Measurements from ENCODE around the gene FEM1B.

FEM1B gene

DNA sequence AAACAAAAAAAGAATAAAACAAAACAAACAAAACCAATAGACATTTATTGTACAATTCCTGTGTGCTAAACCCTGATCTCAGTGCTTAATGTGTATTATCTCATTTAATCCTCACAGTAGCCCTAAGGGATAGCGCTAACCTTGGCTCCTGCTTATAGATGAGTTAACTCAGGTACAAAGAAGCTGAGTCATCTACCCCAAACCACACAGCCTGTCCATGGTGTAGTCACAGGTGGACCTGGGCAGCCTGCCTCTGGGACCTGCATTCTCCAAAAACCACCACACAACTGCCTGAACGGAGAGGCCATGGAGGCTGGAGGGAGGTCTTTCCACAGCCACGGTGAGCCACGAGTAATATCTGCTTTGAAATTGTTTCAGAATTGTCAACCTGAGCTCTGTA is 42.5 kb upstream of the FEM1B start:
- no peaks in the 10 kb centered on the region for H3F3A ChIP-seq (ENCODE audit: insufficient read depth, low read length)
- H3K79me2 ChIP-seq (ENCODE audit: insufficient read depth, low read length) = no peaks in the 10 kb centered on the region
- H3K4me2 ChIP-seq (ENCODE audit: low read length) = no peak overlapping the region
- no peak overlapping the region for H3K4me3 ChIP-seq (ENCODE audit: low read depth, low read length, poor library complexity, severe bottlenecking)
- H3K27ac ChIP-seq (ENCODE audit: low read depth, low read length, poor library complexity, severe bottlenecking) = no peak overlapping the region
- H2AFZ ChIP-seq (ENCODE audit: low read length) = no peak overlapping the region
- no peaks in the 10 kb centered on the region for H3K9me2 ChIP-seq (ENCODE audit: low read depth, low read length)
- H3K27me3 ChIP-seq (ENCODE audit: insufficient read depth, low read length) = no peaks in the 10 kb centered on the region
- TF ChIP-seq, protein P1, sequence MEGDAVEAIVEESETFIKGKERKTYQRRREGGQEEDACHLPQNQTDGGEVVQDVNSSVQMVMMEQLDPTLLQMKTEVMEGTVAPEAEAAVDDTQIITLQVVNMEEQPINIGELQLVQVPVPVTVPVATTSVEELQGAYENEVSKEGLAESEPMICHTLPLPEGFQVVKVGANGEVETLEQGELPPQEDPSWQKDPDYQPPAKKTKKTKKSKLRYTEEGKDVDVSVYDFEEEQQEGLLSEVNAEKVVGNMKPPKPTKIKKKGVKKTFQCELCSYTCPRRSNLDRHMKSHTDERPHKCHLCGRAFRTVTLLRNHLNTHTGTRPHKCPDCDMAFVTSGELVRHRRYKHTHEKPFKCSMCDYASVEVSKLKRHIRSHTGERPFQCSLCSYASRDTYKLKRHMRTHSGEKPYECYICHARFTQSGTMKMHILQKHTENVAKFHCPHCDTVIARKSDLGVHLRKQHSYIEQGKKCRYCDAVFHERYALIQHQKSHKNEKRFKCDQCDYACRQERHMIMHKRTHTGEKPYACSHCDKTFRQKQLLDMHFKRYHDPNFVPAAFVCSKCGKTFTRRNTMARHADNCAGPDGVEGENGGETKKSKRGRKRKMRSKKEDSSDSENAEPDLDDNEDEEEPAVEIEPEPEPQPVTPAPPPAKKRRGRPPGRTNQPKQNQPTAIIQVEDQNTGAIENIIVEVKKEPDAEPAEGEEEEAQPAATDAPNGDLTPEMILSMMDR (IDR thresholded peaks at IDR 0.05; ENCODE audit: low read length) = no peak
- TF ChIP-seq EZH2 (IDR thresholded peaks at IDR 0.05; ENCODE audit: borderline replicate concordance, low read length) = no peak
- H3K36me3 ChIP-seq (ENCODE audit: insufficient read depth, low read length) = no peaks in the 10 kb centered on the region; the same call in 1 of the 2 replicates
- H3K9ac ChIP-seq (ENCODE audit: low read length) = no peak overlapping the region
- H3K4me1 ChIP-seq (ENCODE audit: insufficient read depth, low read length, severe bottlenecking) = peaks cover 8% of the 10 kb centered on the region
- H3K9me3 ChIP-seq (ENCODE audit: low read length) = no peaks in the 10 kb centered on the region
- H4K20me1 ChIP-seq (ENCODE audit: insufficient read depth, low read length) = no peaks in the 10 kb centered on the region

DNA sequence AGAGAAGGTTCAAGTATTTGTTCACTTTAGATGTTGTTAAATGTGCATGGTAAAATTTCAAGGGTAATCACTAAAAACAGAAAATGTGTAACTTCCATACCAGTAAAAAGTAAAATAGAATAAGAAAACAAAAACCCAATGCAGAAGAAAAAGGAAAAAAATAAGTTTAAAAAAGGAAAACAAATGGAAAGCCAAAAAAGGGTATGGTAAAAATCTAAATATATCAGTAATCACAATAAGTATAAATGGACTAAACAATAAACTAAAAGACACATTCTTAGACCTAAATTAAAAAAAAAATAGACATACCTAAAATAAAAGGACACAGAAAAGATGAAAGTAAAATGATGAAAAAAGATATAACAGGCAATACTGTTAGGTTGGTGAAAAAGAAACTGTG is 38.5 kb upstream of the FEM1B start:
- no peaks in the 10 kb centered on the region for H3K9me3 ChIP-seq (ENCODE audit: low read length)
- no peaks in the 10 kb centered on the region for H3K9me2 ChIP-seq (ENCODE audit: low read depth, low read length)
- TF ChIP-seq EZH2 (IDR thresholded peaks at IDR 0.05; ENCODE audit: borderline replicate concordance, low read length) = no peak
- TF ChIP-seq, protein P1 (IDR thresholded peaks at IDR 0.05; ENCODE audit: low read length) = no peak
- no peak overlapping the region for H3K4me3 ChIP-seq (ENCODE audit: low read depth, low read length, poor library complexity, severe bottlenecking)
- no peaks in the 10 kb centered on the region for H3K27me3 ChIP-seq (ENCODE audit: insufficient read depth, low read length)
- no peaks in the 10 kb centered on the region for H3F3A ChIP-seq (ENCODE audit: insufficient read depth, low read length)
- H4K20me1 ChIP-seq (ENCODE audit: insufficient read depth, low read length) = no peaks in the 10 kb centered on the region
- no peak overlapping the region for H3K27ac ChIP-seq (ENCODE audit: low read depth, low read length, poor library complexity, severe bottlenecking)
- no peak overlapping the region for H3K9ac ChIP-seq (ENCODE audit: low read length)
- no peaks in the 10 kb centered on the region; the same call in 1 of the 2 replicates for H3K36me3 ChIP-seq (ENCODE audit: insufficient read depth, low read length)
- H3K79me2 ChIP-seq (ENCODE audit: insufficient read depth, low read length) = no peaks in the 10 kb centered on the region
- no peak overlapping the region for H3K4me2 ChIP-seq (ENCODE audit: low read length)
- H3K4me1 ChIP-seq (ENCODE audit: insufficient read depth, low read length, severe bottlenecking) = no peaks in the 10 kb centered on the region
- no peak overlapping the region for H2AFZ ChIP-seq (ENCODE audit: low read length)

DNA sequence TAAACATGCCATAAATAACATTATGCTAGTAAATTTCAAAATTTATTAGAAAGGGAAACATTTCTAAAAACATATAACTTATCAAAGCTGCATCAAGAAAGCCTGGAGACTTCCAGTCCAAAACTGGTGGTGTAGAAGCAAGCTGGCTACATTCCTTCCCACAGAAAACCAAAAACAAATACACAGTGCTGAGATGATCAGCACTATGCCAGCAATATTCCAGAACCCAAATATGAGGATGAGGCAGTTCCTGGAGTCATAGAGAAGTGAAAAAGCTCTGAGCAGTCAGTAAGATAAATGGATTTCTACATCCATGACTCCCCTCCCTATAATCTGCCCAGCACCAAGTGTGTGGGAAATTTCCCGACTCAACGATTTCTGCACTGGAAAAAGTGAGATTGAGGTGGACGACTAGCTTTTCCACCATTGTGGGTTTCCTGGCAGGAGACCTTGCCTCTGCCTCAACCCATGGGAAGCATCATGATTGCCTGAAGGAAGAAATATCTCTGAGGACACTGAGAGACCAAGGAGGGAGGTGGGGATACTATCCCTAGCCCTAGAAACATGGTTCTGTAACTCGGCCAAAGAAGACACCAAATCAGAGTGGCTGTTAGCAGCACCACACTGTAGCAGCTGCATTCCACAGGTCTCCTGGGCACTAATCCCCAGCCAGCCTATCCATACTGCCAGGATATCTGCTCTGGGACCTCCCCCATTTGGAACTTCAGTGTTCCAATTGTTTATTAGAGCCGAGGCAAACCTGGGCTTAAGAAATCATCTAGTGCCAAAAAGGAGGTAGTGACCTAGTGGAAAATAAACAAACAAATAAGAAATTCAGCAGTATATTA is 36.2 kb upstream of the FEM1B start:
- Histone ChIP-seq H3K4me2 (ENCODE audit: low read length) (no peak overlapping the region), H3K9me3 (ENCODE audit: low read length) (no peaks in the 10 kb centered on the region), H3K27ac (ENCODE audit: low read depth, low read length, poor library complexity, severe bottlenecking) (no peak overlapping the region), H3K9me2 (ENCODE audit: low read depth, low read length) (no peaks in the 10 kb centered on the region), H3K27me3 (ENCODE audit: insufficient read depth, low read length) (no peaks in the 10 kb centered on the region), H3K36me3 (ENCODE audit: insufficient read depth, low read length) (no peaks in the 10 kb centered on the region), H3K4me3 (ENCODE audit: low read depth, low read length, poor library complexity, severe bottlenecking) (no peak overlapping the region), H3K79me2 (ENCODE audit: insufficient read depth, low read length) (no peaks in the 10 kb centered on the region), H3K9ac (ENCODE audit: low read length) (no peak overlapping the region), H2AFZ (ENCODE audit: low read length) (no peak overlapping the region), H3F3A (ENCODE audit: insufficient read depth, low read length) (no peaks in the 10 kb centered on the region), H4K20me1 (ENCODE audit: insufficient read depth, low read length) (no peaks in the 10 kb centered on the region), H3K4me1 (ENCODE audit: insufficient read depth, low read length, severe bottlenecking) (no peaks in the 10 kb centered on the region)
- TF ChIP-seq, protein P1 (IDR thresholded peaks at IDR 0.05; ENCODE audit: low read length) = no peak
- TF ChIP-seq EZH2 (IDR thresholded peaks at IDR 0.05; ENCODE audit: borderline replicate concordance, low read length) = no peak

All from OCI-LY1 (cell line).